ENCODE results near the gene POLR1C. TPM values are rescaled to one million over a fixed set of nuclear protein-coding genes. Genes with fewer than 3 reads are reported as not detected.
"Not testable (repeated sequence)": the region's sequence is repeated elsewhere in the genome, so short reads cannot be mapped to it uniquely, and the experiment has no call there.

Gene POLR1C
- total RNA-seq, result 10 to 100 TPM; 23.9 to 31.7 TPM
- long read RNA-seq, donor 1, partial matches to known transcripts, result 0 of 10 reads
- long read RNA-seq, donor 1, other reads (novel, unspliced or antisense), result 7 of 10 reads
- long read RNA-seq, donor 2, transcript POLR1C-203 (9 exons, 1,355 nt), result major isoform, 9 of 20 reads
- long read RNA-seq, donor 2, partial matches to known transcripts, result 1 of 20 reads
- long read RNA-seq, donor 2, other reads (novel, unspliced or antisense), result 4 of 20 reads

GRCh38 chr6:43516697-43517504, at the start of gene POLR1C, which contains the start of gene YIPF3:
TSS of gene POLR1C (plus strand) at chr6:43517089. CDS start at chr6:43517110, 21 bp downstream.
TSS of gene YIPF3 (minus strand) at chr6:43516926. CDS start at chr6:43516807, 119 bp downstream.
- DNase-seq (ENCODE audit: low spot score), result peak; percentile 99
- intact Hi-C loops (cut with DNase I), result no loop called here

GRCh38 chr6:43467265-43467664, 49.6 kb upstream of the POLR1C start:
- intact Hi-C loops (cut with DNase I); DNase-seq (ENCODE audit: low spot score): not testable (repeated sequence)

- DNase-seq (ENCODE audit: low spot score), result no peak
- intact Hi-C loops (cut with DNase I), result no loop called here
Measured at GRCh38 chr6:43467752-43468151, 49.1 kb upstream of the POLR1C start.

- intact Hi-C loops (cut with DNase I), result no loop called here
- no peak for DNase-seq (ENCODE audit: low spot score)
Measured at GRCh38 chr6:43468240-43468639, 48.6 kb upstream of the POLR1C start.

GRCh38 chr6:43468748-43469681, 47.9 kb upstream of the POLR1C start:
- DNase-seq (ENCODE audit: low spot score), result no peak
- intact Hi-C loops (cut with DNase I), result no loop called here

GRCh38 chr6:43469947-43470346, 46.9 kb upstream of the POLR1C start:
- no peak for DNase-seq (ENCODE audit: low spot score)
- intact Hi-C loops (cut with DNase I), result no loop called here

- intact Hi-C loops (cut with DNase I), result no loop called here
Measured at GRCh38 chr6:43471399-43471798, 45.5 kb upstream of the POLR1C start.

GRCh38 chr6:43472515-43472914, 44.4 kb upstream of the POLR1C start:
- no peak for DNase-seq (ENCODE audit: low spot score)
- intact Hi-C loops (cut with DNase I), result no loop called here

More at GRCh38 chr6:43471399-43471798, 45.5 kb upstream of the POLR1C start:
- no peak for DNase-seq (ENCODE audit: low spot score)

- intact Hi-C loops (cut with DNase I), result no loop called here
- no peak for DNase-seq (ENCODE audit: low spot score)
Measured at GRCh38 chr6:43475516-43475915, 41.4 kb upstream of the POLR1C start.

GRCh38 chr6:43476746-43477145, 40.1 kb upstream of the POLR1C start:
- DNase-seq (ENCODE audit: low spot score), result no peak
- intact Hi-C loops (cut with DNase I), result no loop called here

GRCh38 chr6:43477235-43478007, 39.5 kb upstream of the POLR1C start, which contains the start of gene TJAP1:
TSS of gene TJAP1 (plus strand) at chr6:43477570. CDS start at chr6:43499002, 21,432 bp downstream.
- DNase-seq (ENCODE audit: low spot score), result peak; percentile 97
- intact Hi-C loops (cut with DNase I), result loop anchor here in 1 of 2 donors (2.0 kb wide), 1 partner anchor 51 kb away; no protein-coding TSS in a partner anchor

GRCh38 chr6:43478008-43478372, 38.9 kb upstream of the POLR1C start:
- intact Hi-C loops (cut with DNase I), result loop anchor here in 1 of 2 donors (2.0 kb wide), 1 partner anchor 51 kb away; no protein-coding TSS in a partner anchor
- no peak for DNase-seq (ENCODE audit: low spot score)

- intact Hi-C loops (cut with DNase I), result no loop called here
- DNase-seq (ENCODE audit: low spot score), result no peak
Measured at GRCh38 chr6:43481075-43481474, 35.8 kb upstream of the POLR1C start.

- DNase-seq (ENCODE audit: low spot score), result no peak
- intact Hi-C loops (cut with DNase I), result no loop called here
Measured at GRCh38 chr6:43481591-43482236, 35.2 kb upstream of the POLR1C start.

- no peak for DNase-seq (ENCODE audit: low spot score)
- intact Hi-C loops (cut with DNase I), result no loop called here
Measured at GRCh38 chr6:43488667-43489276, 28.1 kb upstream of the POLR1C start.

- intact Hi-C loops (cut with DNase I), result no loop called here
- DNase-seq (ENCODE audit: low spot score), result no peak
Measured at GRCh38 chr6:43489277-43490072, 27.4 kb upstream of the POLR1C start.

GRCh38 chr6:43490523-43490939, 26.4 kb upstream of the POLR1C start:
- intact Hi-C loops (cut with DNase I), result no loop called here
- no peak for DNase-seq (ENCODE audit: low spot score)

Data from posterior vena cava (tissue), 2 donors.